Prostate gland (tissue), 2 donors: ENCODE data around the gene DOCK3. TPM values are rescaled to one million over a fixed set of nuclear protein-coding genes. Genes with fewer than 3 reads are reported as not detected.

ENCODE experiments used
- DNase-seq: peaks from one replicate; pipeline ENCODE4 v3.0.0-alpha.2; 2019; ENCODE audit warnings: low spot score
- H3K27ac ChIP-seq, 2 donors: fragments of 200-600 bp; sonication (generic); 2 replicates each; pipeline ENCODE4 v1.5.1; 2017 to 2019
- H3K27me3 ChIP-seq: fragments of 200-600 bp; sonication (generic); replicated peaks from 2 replicates; pipeline ENCODE4 v1.5.1; 2019; ENCODE audit not compliant: insufficient read depth
- H3K36me3 ChIP-seq, 2 donors: fragments of 200-600 bp; sonication (generic); 1 replicate in 1 of 2; 2 replicates in 1 of 2; pipeline versions ENCODE4 v1.5.1 to v1.8.1; 2017 to 2019
- H3K4me1 ChIP-seq: fragments of 200-600 bp; sonication (generic); replicated peaks from 2 replicates; pipeline ENCODE4 v1.5.1; 2019
- H3K4me3 ChIP-seq, 2 donors: fragments of 200-600 bp; sonication (generic); 2 replicates each; pipeline ENCODE4 v1.5.1; 2017 to 2019
- H3K9me3 ChIP-seq: fragments of 200-600 bp; sonication (generic); 2 replicates; pipeline ENCODE4 v1.5.1; 2017
- POLR2A ChIP-seq: fragments of 450-650 bp; IDR thresholded peaks from one replicate; pipeline ENCODE4 v1.6.1; 2016; ENCODE audit warnings: antibody characterized with exemption, mild to moderate bottlenecking
- POLR2AphosphoS5 ChIP-seq: sonication (generic); formaldehyde crosslinking; IDR thresholded peaks from one replicate; pipeline ENCODE4 v1.6.1; 2017; ENCODE audit warnings: antibody characterized with exemption
- WGBS: methylation state at CpG from one replicate; pipeline ENCODE4 v1.1.5; 2018; 5-methylcytosine and 5-hydroxymethylcytosine counted together
- intact Hi-C: fragments of 100-400 bp; cut with DNase I; formaldehyde crosslinking; loops from one replicate; pipeline ENCODE4 v1.14.2; 2022
- total RNA-seq, 2 donors: library from RNA; depleted of rRNA; stranded (reverse); fragments of >200 nt; gene quantifications; one replicate each; pipeline ENCODE4 v1.1.0, GENCODE V29; 2016
- TF ChIP-seq, protein P1 (sequence below), 4 experiments: fragments of 200-600 bp in 2 of 4; fragments of 450-650 bp in 2 of 4; sonication (generic) in 2 of 4; IDR thresholded peaks; 1 replicate in 3 of 4; 2 replicates in 1 of 4; pipeline ENCODE4 v1.5.1; 2016 to 2019; ENCODE audit warnings: antibody characterized with exemption in 4 of 4, mild to moderate bottlenecking in 2 of 4, moderate library complexity in 2 of 4

DOCK3 gene
- total RNA-seq, 2 donors from 2014 or later: 0.36 to 6.3 TPM

DNA sequence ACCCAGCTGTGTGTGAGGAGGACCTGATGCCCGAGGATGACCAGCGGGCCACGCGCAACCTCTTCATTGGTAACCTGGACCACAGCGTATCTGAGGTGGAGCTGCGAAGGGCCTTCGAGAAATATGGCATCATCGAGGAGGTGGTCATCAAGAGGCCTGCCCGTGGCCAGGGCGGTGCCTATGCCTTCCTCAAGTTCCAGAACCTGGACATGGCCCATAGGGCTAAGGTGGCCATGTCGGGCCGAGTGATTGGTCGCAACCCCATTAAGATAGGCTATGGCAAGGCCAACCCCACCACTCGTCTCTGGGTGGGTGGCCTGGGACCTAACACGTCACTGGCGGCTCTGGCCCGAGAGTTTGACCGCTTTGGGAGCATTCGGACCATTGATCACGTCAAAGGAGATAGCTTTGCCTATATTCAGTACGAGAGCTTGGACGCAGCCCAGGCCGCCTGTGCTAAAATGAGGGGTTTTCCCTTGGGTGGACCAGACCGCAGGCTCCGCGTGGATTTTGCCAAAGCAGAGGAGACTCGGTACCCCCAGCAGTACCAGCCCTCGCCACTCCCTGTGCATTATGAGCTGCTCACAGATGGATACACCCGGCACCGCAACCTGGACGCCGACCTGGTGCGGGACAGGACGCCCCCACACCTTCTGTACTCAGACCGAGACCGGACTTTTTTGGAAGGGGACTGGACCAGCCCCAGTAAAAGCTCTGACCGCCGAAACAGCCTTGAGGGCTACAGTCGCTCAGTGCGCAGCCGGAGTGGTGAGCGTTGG lies 717.8 kb downstream of the DOCK3 start:
- TF ChIP-seq, protein P1, sequence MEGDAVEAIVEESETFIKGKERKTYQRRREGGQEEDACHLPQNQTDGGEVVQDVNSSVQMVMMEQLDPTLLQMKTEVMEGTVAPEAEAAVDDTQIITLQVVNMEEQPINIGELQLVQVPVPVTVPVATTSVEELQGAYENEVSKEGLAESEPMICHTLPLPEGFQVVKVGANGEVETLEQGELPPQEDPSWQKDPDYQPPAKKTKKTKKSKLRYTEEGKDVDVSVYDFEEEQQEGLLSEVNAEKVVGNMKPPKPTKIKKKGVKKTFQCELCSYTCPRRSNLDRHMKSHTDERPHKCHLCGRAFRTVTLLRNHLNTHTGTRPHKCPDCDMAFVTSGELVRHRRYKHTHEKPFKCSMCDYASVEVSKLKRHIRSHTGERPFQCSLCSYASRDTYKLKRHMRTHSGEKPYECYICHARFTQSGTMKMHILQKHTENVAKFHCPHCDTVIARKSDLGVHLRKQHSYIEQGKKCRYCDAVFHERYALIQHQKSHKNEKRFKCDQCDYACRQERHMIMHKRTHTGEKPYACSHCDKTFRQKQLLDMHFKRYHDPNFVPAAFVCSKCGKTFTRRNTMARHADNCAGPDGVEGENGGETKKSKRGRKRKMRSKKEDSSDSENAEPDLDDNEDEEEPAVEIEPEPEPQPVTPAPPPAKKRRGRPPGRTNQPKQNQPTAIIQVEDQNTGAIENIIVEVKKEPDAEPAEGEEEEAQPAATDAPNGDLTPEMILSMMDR (IDR thresholded peaks at IDR 0.05): no peak
- no peak for TF ChIP-seq POLR2AphosphoS5
- no peak for TF ChIP-seq POLR2A
- no peaks in the 10 kb centered on the region for H3K36me3 ChIP-seq
- H3K4me3 ChIP-seq: peak overlapping the region; percentile 74 to 88
- no peaks in the 10 kb centered on the region for H3K9me3 ChIP-seq
- peak overlapping the region; percentile 67 to 90 for H3K27ac ChIP-seq
- intact Hi-C loops: loop anchor here (5.0 kb wide), 1 partner anchor 110 kb away; the partner anchor contains the start of gene DCAF1
- peaks cover 35% of the 10 kb centered on the region for H3K4me1 ChIP-seq
- no peaks in the 10 kb centered on the region for H3K27me3 ChIP-seq
- DNase-seq: no peak
- WGBS: 81% methylated on average over 39 of the region's 42 CpGs

DNA sequence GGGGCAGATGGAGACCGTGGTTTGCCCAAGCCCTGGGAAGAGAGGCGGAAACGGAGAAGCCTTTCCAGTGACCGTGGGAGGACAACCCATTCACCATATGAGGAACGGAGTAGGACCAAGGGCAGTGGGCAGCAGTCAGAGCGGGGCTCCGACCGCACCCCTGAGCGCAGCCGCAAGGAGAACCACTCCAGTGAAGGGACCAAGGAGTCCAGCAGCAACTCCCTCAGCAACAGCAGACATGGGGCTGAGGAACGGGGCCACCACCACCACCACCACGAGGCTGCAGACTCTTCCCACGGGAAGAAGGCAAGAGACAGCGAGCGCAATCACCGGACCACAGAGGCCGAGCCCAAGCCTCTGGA lies 718.4 kb downstream of the DOCK3 start:
- no peaks in the 10 kb centered on the region for H3K36me3 ChIP-seq
- H3K4me3 ChIP-seq: no peak overlapping the region
- 96% methylated on average over 16 of the region's 17 CpGs for WGBS
- no peaks in the 10 kb centered on the region for H3K9me3 ChIP-seq
- intact Hi-C loops: loop anchor here (5.0 kb wide), 1 partner anchor 109 kb away; the partner anchor contains the start of gene DCAF1
- no peak overlapping the region for H3K27ac ChIP-seq
- no peak for DNase-seq
- TF ChIP-seq POLR2AphosphoS5 (no peak), POLR2A (no peak)
- TF ChIP-seq, protein P1 (IDR thresholded peaks at IDR 0.05): no peak
- peaks cover 29% of the 10 kb centered on the region for H3K4me1 ChIP-seq
- no peaks in the 10 kb centered on the region for H3K27me3 ChIP-seq

DNA sequence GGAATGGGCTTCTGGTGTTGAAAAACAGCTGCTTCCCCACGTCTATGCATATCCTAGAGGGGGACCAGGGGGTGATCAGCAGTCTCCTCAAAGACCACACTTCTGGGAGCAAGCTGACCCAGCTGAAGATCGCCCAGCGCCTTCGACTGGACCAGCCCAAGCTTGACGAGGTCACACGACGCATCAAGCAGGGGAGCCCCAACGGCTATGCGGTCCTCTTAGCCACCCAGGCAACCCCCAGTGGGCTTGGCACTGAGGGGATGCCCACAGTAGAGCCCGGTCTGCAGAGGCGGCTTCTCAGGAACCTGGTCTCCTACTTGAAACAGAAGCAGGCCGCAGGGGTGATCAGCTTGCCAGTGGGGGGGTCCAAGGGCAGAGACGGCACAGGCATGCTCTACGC lies 718.8 kb downstream of the DOCK3 start:
- Histone ChIP-seq H3K4me3 (no peak overlapping the region), H3K9me3 (no peaks in the 10 kb centered on the region), H3K4me1 (peaks cover 29% of the 10 kb centered on the region), H3K36me3 (no peaks in the 10 kb centered on the region), H3K27me3 (no peaks in the 10 kb centered on the region), H3K27ac (no peak overlapping the region)
- DNase-seq: no peak
- intact Hi-C loops: loop anchor here (5.0 kb wide), 1 partner anchor 109 kb away; the partner anchor contains the start of gene DCAF1
- 81% methylated on average over 6 of the region's 14 CpGs for WGBS
- TF ChIP-seq POLR2AphosphoS5 (no peak), POLR2A (no peak)
- TF ChIP-seq, protein P1 (IDR thresholded peaks at IDR 0.05): no peak

DNA sequence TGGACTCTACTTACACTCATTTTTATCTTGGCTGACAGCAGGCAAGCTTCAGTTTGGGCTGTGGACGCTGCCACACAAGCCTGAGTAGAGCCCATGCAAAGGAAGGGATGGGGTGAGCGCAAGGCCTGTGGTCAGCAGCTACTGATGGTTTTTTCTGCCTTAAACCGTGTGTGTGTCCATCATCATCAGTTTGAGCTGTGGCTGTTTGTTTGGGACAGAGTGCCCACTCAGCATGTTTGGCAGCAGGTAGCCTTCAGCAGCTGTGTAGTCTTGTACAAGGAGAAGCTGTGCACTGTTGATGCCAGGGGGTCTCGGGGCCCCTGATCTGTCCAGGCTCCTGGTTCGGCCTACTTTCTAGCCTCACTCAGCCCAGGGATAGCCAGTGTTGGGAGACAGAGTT lies 719.8 kb downstream of the DOCK3 start:
- TF ChIP-seq, protein P1 (IDR thresholded peaks at IDR 0.05): no peak
- TF ChIP-seq POLR2A (no peak), POLR2AphosphoS5 (no peak)
- Histone ChIP-seq H3K36me3 (no peaks in the 10 kb centered on the region), H3K27ac (no peak overlapping the region), H3K9me3 (no peaks in the 10 kb centered on the region), H3K4me3 (no peak overlapping the region), H3K4me1 (peaks cover 29% of the 10 kb centered on the region), H3K27me3 (no peaks in the 10 kb centered on the region)
- no peak for DNase-seq
- 76% methylated on average over 5 of the region's 5 CpGs for WGBS
- intact Hi-C loops: loop anchor here (5.0 kb wide), 1 partner anchor 108 kb away; the partner anchor contains the start of gene DCAF1
